ENCODE results near the gene CIAO1.

DNA sequence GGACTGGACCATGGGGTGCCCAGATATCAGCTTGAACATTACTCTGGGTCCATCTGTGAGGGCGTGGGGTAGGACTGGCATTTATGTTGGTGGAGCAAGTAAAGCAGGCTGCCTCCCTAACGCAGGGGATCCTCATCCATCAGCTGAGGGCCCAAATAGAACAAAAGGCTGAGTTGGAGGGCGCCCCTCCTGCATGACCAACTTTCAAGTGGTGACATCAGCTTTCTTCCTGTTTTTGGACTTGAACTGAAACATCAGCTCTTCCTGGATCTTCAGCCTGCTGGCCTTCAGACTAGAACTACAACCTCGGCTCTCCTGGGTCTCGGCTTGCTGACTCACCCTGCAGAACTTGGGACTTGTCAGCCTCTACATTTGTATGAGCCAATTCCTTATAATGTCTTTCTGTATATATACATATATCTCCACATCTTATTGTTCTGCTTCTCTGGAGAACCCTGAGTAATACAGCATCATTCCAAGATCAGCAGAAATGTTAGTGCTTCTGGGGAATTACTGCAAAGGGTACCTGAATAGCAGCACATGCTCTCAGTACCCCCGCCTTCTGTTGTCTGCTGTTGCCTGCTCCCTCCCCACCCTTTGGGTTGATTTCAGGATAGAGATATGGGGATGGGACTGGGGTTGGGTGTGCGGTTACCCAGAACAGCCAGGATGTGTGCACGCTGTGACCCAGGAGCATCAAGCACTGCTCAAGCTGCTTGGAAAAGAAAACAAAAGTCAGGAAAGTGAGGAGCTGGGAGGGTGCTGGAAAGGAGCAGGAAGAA is 20.2 kb upstream of the CIAO1 start:
- TF ChIP-seq, protein P1, sequence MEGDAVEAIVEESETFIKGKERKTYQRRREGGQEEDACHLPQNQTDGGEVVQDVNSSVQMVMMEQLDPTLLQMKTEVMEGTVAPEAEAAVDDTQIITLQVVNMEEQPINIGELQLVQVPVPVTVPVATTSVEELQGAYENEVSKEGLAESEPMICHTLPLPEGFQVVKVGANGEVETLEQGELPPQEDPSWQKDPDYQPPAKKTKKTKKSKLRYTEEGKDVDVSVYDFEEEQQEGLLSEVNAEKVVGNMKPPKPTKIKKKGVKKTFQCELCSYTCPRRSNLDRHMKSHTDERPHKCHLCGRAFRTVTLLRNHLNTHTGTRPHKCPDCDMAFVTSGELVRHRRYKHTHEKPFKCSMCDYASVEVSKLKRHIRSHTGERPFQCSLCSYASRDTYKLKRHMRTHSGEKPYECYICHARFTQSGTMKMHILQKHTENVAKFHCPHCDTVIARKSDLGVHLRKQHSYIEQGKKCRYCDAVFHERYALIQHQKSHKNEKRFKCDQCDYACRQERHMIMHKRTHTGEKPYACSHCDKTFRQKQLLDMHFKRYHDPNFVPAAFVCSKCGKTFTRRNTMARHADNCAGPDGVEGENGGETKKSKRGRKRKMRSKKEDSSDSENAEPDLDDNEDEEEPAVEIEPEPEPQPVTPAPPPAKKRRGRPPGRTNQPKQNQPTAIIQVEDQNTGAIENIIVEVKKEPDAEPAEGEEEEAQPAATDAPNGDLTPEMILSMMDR (conservative IDR thresholded peaks at IDR 0.05; ENCODE audit: low read depth, low read length): no peak
- no peak for TF ChIP-seq POLR2A (IDR thresholded peaks at IDR 0.05; ENCODE audit: low read depth, low read length)
- no peak for TF ChIP-seq MXI1 (IDR thresholded peaks at IDR 0.05; ENCODE audit: borderline replicate concordance, low read depth, low read length)
- TF ChIP-seq RCOR1 (IDR thresholded peaks at IDR 0.05; ENCODE audit: insufficient replicate concordance, low read length): no peak
- TF ChIP-seq MAFK (IDR thresholded peaks at IDR 0.05; ENCODE audit: low read depth, low read length): no peak
- TF ChIP-seq, protein P2, sequence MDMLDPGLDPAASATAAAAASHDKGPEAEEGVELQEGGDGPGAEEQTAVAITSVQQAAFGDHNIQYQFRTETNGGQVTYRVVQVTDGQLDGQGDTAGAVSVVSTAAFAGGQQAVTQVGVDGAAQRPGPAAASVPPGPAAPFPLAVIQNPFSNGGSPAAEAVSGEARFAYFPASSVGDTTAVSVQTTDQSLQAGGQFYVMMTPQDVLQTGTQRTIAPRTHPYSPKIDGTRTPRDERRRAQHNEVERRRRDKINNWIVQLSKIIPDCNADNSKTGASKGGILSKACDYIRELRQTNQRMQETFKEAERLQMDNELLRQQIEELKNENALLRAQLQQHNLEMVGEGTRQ (IDR thresholded peaks at IDR 0.05; ENCODE audit: low read depth, low read length): no peak

All from IMR-90 (cell line).